Skeletal muscle satellite cell (primary cell): ENCODE data around the gene PDAP1.
A peak's percentile ranks its signal among the peaks of the same experiment; 100 is the strongest.
"Not testable (repeated sequence)": the region's sequence is repeated elsewhere in the genome, so short reads cannot be mapped to it uniquely, and the experiment has no call there.

Experiments
- H3K27me3 ChIP-seq: 2 replicates; pipeline ENCODE4 v1.7.0; 2013; ENCODE audit warnings: low read length; ENCODE audit not compliant: control insufficient read depth, insufficient read depth
- H3K36me3 ChIP-seq: 2 replicates; pipeline ENCODE4 v1.7.0; 2013; ENCODE audit warnings: mild to moderate bottlenecking, control low read depth, low read length; ENCODE audit not compliant: insufficient read depth
- H3K4me1 ChIP-seq: 2 replicates; pipeline ENCODE4 v1.7.0; 2013; ENCODE audit warnings: low read length; ENCODE audit not compliant: control insufficient read depth, insufficient read depth
- H3K4me2 ChIP-seq: 2 replicates; pipeline ENCODE4 v1.7.0; 2013; ENCODE audit warnings: mild to moderate bottlenecking, low read length
- H3K4me3 ChIP-seq: 2 replicates; pipeline ENCODE4 v1.7.0; 2013; ENCODE audit warnings: low read length
- H3K9ac ChIP-seq: 2 replicates; pipeline ENCODE4 v1.7.0; 2013; ENCODE audit warnings: mild to moderate bottlenecking, low read depth, low read length, moderate library complexity
- H3K9me3 ChIP-seq: replicated peaks from 2 replicates; pipeline ENCODE4 v1.7.0; 2013; ENCODE audit warnings: mild to moderate bottlenecking, control low read depth, low read length

The PDAP1 gene

GRCh38 chr7:99392659-99393354 lies 15.6 kb downstream of the PDAP1 start:
- Histone ChIP-seq H3K9me3 (no peaks in the 10 kb centered on the region), H3K4me3 (no peak overlapping the region), H3K9ac (no peak overlapping the region), H3K4me1 (peaks cover 13% of the 10 kb centered on the region), H3K27me3 (no peaks in the 10 kb centered on the region), H3K4me2 (peak overlapping the region; percentile 60), H3K36me3 (peaks cover 90% of the 10 kb centered on the region)

- H3K4me3 ChIP-seq = no peak overlapping the region
- H3K9me3 ChIP-seq = no peaks in the 10 kb centered on the region
- H3K36me3 ChIP-seq = peaks cover 88% of the 10 kb centered on the region
- peaks cover 13% of the 10 kb centered on the region for H3K4me1 ChIP-seq
- no peak overlapping the region for H3K9ac ChIP-seq
- H3K4me2 ChIP-seq = no peak overlapping the region
- H3K27me3 ChIP-seq = no peaks in the 10 kb centered on the region
Measured at GRCh38 chr7:99392046-99392445, 16.4 kb downstream of the PDAP1 start.

GRCh38 chr7:99390941-99391602 lies 17.3 kb downstream of the PDAP1 start:
- H3K27me3 ChIP-seq = no peaks in the 10 kb centered on the region
- no peak overlapping the region for H3K4me2 ChIP-seq
- H3K4me3 ChIP-seq = no peak overlapping the region
- no peaks in the 10 kb centered on the region for H3K9me3 ChIP-seq
- peaks cover 13% of the 10 kb centered on the region for H3K4me1 ChIP-seq
- H3K36me3 ChIP-seq = peaks cover 90% of the 10 kb centered on the region
- no peak overlapping the region for H3K9ac ChIP-seq

DNA sequence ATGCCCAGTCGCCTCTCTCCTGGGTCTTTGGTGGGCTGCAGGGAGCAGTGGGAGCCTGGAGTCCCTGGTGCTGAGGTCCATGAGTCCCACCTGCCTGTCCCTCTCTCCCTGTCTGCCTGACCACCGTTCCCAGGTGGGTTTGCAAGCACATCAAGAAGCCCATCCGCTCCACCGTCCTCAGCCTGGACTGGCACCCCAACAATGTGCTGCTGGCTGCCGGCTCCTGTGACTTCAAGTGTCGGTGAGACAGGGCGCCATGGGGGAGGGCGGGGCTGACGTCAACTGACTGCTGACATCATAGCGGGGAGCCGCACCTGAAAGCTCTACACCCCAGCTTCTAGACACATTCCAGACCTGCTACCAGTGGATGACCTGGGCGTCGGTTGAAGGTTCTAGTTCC lies 18.6 kb downstream of the PDAP1 start:
- Histone ChIP-seq H3K36me3 (peaks cover 78% of the 10 kb centered on the region), H3K4me1 (peaks cover 13% of the 10 kb centered on the region), H3K27me3 (no peaks in the 10 kb centered on the region)

DNA sequence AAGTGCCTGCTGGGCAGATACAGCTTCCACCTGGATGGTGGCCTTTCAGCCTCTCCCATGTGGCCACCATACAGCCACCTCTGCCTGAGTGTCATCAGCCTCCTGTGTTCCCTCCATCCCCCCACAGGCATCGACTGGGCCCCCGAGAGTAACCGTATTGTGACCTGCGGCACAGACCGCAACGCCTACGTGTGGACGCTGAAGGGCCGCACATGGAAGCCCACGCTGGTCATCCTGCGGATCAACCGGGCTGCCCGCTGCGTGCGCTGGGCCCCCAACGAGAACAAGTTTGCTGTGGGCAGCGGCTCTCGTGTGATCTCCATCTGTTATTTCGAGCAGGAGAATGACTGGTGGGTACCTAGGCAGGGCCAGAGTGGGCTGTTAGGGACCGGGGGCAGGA lies 20.5 kb downstream of the PDAP1 start:
- H3K4me1 ChIP-seq = peaks cover 9% of the 10 kb centered on the region

More for the DNA sequence above, 18.6 kb downstream of the PDAP1 start:
- H3K4me3 ChIP-seq = no peak overlapping the region
- H3K9ac ChIP-seq = no peak overlapping the region
- no peak overlapping the region for H3K4me2 ChIP-seq
- no peaks in the 10 kb centered on the region for H3K9me3 ChIP-seq

GRCh38 chr7:99387239-99387635 lies 21.2 kb downstream of the PDAP1 start:
- not testable (repeated sequence) for H3K27me3 ChIP-seq, H3K4me2 ChIP-seq, H3K9me3 ChIP-seq, H3K4me3 ChIP-seq, H3K4me1 ChIP-seq, H3K9ac ChIP-seq
- H3K36me3 ChIP-seq = peaks cover 60% of the 10 kb centered on the region

More for the DNA sequence above, 20.5 kb downstream of the PDAP1 start:
- no peaks in the 10 kb centered on the region for H3K9me3 ChIP-seq
- H3K36me3 ChIP-seq = peaks cover 67% of the 10 kb centered on the region
- no peaks in the 10 kb centered on the region for H3K27me3 ChIP-seq
- no peak overlapping the region for H3K9ac ChIP-seq
- no peak overlapping the region for H3K4me2 ChIP-seq
- no peak overlapping the region for H3K4me3 ChIP-seq

GRCh38 chr7:99386584-99387238 lies 21.7 kb downstream of the PDAP1 start:
- Histone ChIP-seq H3K27me3 (no peaks in the 10 kb centered on the region), H3K4me2 (no peak overlapping the region), H3K9me3 (no peaks in the 10 kb centered on the region), H3K36me3 (peaks cover 57% of the 10 kb centered on the region), H3K4me3 (no peak overlapping the region), H3K4me1 (no peaks in the 10 kb centered on the region), H3K9ac (no peak overlapping the region)

- Histone ChIP-seq H3K36me3 (peaks cover 57% of the 10 kb centered on the region), H3K4me2 (no peak overlapping the region)
Measured at GRCh38 chr7:99385564-99385963, 22.8 kb downstream of the PDAP1 start.

GRCh38 chr7:99384523-99384922 lies 23.9 kb downstream of the PDAP1 start:
- H3K4me3 ChIP-seq = no peak overlapping the region
- no peaks in the 10 kb centered on the region for H3K27me3 ChIP-seq
- no peaks in the 10 kb centered on the region for H3K9me3 ChIP-seq
- H3K36me3 ChIP-seq = peaks cover 46% of the 10 kb centered on the region
- H3K9ac ChIP-seq = no peak overlapping the region
- no peak overlapping the region for H3K4me2 ChIP-seq
- H3K4me1 ChIP-seq = peaks cover 21% of the 10 kb centered on the region

More at GRCh38 chr7:99385564-99385963, 22.8 kb downstream of the PDAP1 start:
- Histone ChIP-seq H3K4me3 (no peak overlapping the region), H3K9ac (no peak overlapping the region), H3K27me3 (no peaks in the 10 kb centered on the region), H3K9me3 (no peaks in the 10 kb centered on the region), H3K4me1 (peaks cover 10% of the 10 kb centered on the region)

GRCh38 chr7:99383791-99384370 lies 24.5 kb downstream of the PDAP1 start:
- Histone ChIP-seq H3K27me3 (no peaks in the 10 kb centered on the region), H3K36me3 (peaks cover 41% of the 10 kb centered on the region), H3K9me3 (no peaks in the 10 kb centered on the region), H3K4me2 (no peak overlapping the region), H3K4me3 (no peak overlapping the region), H3K4me1 (peaks cover 27% of the 10 kb centered on the region), H3K9ac (no peak overlapping the region)

DNA sequence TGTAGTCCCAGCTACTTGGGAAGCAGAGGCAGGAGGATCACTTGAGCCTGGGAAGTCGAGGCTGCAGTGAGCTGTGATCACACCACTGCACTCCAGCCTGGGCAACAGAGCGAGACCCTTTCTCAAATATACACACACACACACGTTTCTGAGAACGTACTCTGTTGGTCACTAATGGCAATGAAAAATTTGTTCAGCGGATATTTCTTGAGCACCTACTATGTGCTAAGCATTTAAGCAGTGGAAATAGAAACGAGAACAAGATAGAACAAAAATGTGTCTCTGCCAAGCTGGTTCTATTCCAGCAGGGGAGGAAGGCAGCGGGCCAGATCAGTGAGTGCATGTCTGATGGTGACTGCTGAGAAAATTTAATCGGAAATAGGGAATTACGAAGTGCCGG lies 25.2 kb downstream of the PDAP1 start:
- H3K4me1 ChIP-seq = peaks cover 28% of the 10 kb centered on the region
- H3K36me3 ChIP-seq = peaks cover 38% of the 10 kb centered on the region
- H3K4me2 ChIP-seq = no peak overlapping the region
- no peak overlapping the region for H3K4me3 ChIP-seq
- H3K27me3 ChIP-seq = no peaks in the 10 kb centered on the region
- no peak overlapping the region for H3K9ac ChIP-seq
- H3K9me3 ChIP-seq = no peaks in the 10 kb centered on the region
